Stimulated activated CD4-positive, alpha-beta T cell treated with anti-CD3 and anti-CD28 coated beads, TNF-alpha, amount 100 ng/mL, for 48 hours (primary cell): Measurements from ENCODE around the gene FAM236D.
"Not testable (repeated sequence)": the region's sequence is repeated elsewhere in the genome, so short reads cannot be mapped to it uniquely, and the experiment has no call there.

Source experiments
- DNase-seq, 3 donors: peaks; one replicate each; pipeline ENCODE4 v3.0.0-alpha.2; 2020; ENCODE audit warnings: low read depth in 3 of 3

FAM236D gene

GRCh38 chrX:72808110-72808509 is at the start of gene FAM236D:
TSS of gene FAM236D (minus strand) at chrX:72808210. CDS start at chrX:72808110, 100 bp downstream.
- not testable (repeated sequence) for DNase-seq

- DNase-seq: not testable (repeated sequence)
Observed at GRCh38 chrX:72837532-72837931, 29.5 kb upstream of the FAM236D start.

GRCh38 chrX:72830701-72831100 is 22.7 kb upstream of the FAM236D start:
- not testable (repeated sequence) for DNase-seq

GRCh38 chrX:72790390-72790789 is 17.6 kb downstream of the FAM236D start:
- DNase-seq: not testable (repeated sequence)

- not testable (repeated sequence) for DNase-seq
Observed at GRCh38 chrX:72788142-72788541, 19.9 kb downstream of the FAM236D start.

- not testable (repeated sequence) for DNase-seq
Observed at GRCh38 chrX:72783964-72784363, 24.0 kb downstream of the FAM236D start.

GRCh38 chrX:72783365-72783936 is 24.6 kb downstream of the FAM236D start:
- not testable (repeated sequence) for DNase-seq

GRCh38 chrX:72782560-72782959 is 25.4 kb downstream of the FAM236D start, which contains the start of gene FAM236B:
TSS of gene FAM236B (minus strand) at chrX:72782660. CDS start at chrX:72782560, 100 bp downstream.
- DNase-seq: not testable (repeated sequence)

- not testable (repeated sequence) for DNase-seq
Observed at GRCh38 chrX:72778146-72778545, 29.9 kb downstream of the FAM236D start.

- not testable (repeated sequence) for DNase-seq
Observed at GRCh38 chrX:72777467-72777790, 30.6 kb downstream of the FAM236D start.

GRCh38 chrX:72776653-72777466 is 31.1 kb downstream of the FAM236D start, which contains the start of gene DMRTC1B:
TSS of gene DMRTC1B (plus strand) at chrX:72776890. CDS start at chrX:72845136, 68,246 bp downstream.
- DNase-seq: not testable (repeated sequence)

GRCh38 chrX:72760454-72760853 is 47.6 kb downstream of the FAM236D start:
- DNase-seq: not testable (repeated sequence)
